Chondrocyte (in vitro differentiated cells): Measurements from ENCODE around the gene OSTM1. TPM values are rescaled to one million over a fixed set of nuclear protein-coding genes. Genes with fewer than 3 reads are reported as not detected.

Experiments used
- DNase-seq: peaks from one replicate; pipeline ENCODE4 v3.0.0; 2021; ENCODE audit warnings: mixed read lengths, low spot score
- H3K27ac Mint-ChIP-seq: one replicate; pipeline ENCODE4 v1.8.0; 2021; ENCODE audit warnings: mild to moderate bottlenecking, moderate library complexity, mixed read lengths; ENCODE audit not compliant: unreplicated experiment
- H3K27me3 Mint-ChIP-seq: 2 replicates; pipeline ENCODE4 v1.8.0; 2021; ENCODE audit warnings: low read depth, mixed read lengths
- H3K36me3 Mint-ChIP-seq: 2 replicates; pipeline ENCODE4 v1.8.0; 2021; ENCODE audit warnings: low read depth, mixed read lengths
- H3K4me1 Mint-ChIP-seq: 2 replicates; pipeline ENCODE4 v1.8.0; 2021; ENCODE audit warnings: low read depth, mild to moderate bottlenecking, mixed read lengths
- H3K4me3 Mint-ChIP-seq: one replicate; pipeline ENCODE4 v1.8.0; 2021; ENCODE audit warnings: mild to moderate bottlenecking, moderate library complexity, mixed read lengths; ENCODE audit not compliant: unreplicated experiment
- H3K9me3 Mint-ChIP-seq: 2 replicates; pipeline ENCODE4 v1.8.0; 2021; ENCODE audit warnings: low read depth, mixed read lengths
- total RNA-seq: library from RNA; stranded (reverse); gene quantifications from 3 replicates; pipeline ENCODE4 v1.2.1, GENCODE V29; 2021
- TF ChIP-seq, protein P1 (sequence below): fragments of 200-600 bp; sonication (generic); IDR thresholded peaks from 2 replicates; pipeline ENCODE4 v1.5.0; 2021; ENCODE audit warnings: antibody characterized with exemption, mild to moderate bottlenecking, moderate library complexity

Gene OSTM1
- total RNA-seq, 1 donor from 2014 or later, result 76.8 TPM

DNA sequence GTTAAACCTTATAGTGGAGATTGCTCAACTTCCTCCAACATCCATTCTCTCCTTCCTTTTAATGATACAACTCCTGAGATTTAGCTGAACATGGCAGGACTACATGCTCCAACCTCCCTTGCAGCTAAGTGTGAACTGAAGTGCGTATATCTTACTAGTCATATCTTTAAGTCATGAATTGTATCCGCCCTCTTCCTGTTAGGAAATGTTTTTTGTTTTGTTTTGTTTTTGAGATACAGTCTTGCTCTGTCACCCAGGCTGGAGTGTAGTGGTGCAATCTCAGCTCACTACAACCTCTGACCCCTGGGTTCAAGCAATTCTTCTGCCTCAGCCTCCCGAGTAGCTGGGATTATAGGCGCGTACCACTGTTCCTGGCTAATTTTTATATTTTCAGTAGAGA lies 8.8 kb upstream of the OSTM1 start:
- no peak overlapping the region for H3K27ac Mint-ChIP-seq
- peaks cover 18% of the 10 kb centered on the region for H3K4me1 Mint-ChIP-seq
- DNase-seq, result no peak
- TF ChIP-seq, protein P1, sequence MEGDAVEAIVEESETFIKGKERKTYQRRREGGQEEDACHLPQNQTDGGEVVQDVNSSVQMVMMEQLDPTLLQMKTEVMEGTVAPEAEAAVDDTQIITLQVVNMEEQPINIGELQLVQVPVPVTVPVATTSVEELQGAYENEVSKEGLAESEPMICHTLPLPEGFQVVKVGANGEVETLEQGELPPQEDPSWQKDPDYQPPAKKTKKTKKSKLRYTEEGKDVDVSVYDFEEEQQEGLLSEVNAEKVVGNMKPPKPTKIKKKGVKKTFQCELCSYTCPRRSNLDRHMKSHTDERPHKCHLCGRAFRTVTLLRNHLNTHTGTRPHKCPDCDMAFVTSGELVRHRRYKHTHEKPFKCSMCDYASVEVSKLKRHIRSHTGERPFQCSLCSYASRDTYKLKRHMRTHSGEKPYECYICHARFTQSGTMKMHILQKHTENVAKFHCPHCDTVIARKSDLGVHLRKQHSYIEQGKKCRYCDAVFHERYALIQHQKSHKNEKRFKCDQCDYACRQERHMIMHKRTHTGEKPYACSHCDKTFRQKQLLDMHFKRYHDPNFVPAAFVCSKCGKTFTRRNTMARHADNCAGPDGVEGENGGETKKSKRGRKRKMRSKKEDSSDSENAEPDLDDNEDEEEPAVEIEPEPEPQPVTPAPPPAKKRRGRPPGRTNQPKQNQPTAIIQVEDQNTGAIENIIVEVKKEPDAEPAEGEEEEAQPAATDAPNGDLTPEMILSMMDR, result no peak
- no peaks in the 10 kb centered on the region for H3K9me3 Mint-ChIP-seq
- H3K36me3 Mint-ChIP-seq, result no peaks in the 10 kb centered on the region
- H3K27me3 Mint-ChIP-seq, result no peaks in the 10 kb centered on the region
- H3K4me3 Mint-ChIP-seq, result no peak overlapping the region

DNA sequence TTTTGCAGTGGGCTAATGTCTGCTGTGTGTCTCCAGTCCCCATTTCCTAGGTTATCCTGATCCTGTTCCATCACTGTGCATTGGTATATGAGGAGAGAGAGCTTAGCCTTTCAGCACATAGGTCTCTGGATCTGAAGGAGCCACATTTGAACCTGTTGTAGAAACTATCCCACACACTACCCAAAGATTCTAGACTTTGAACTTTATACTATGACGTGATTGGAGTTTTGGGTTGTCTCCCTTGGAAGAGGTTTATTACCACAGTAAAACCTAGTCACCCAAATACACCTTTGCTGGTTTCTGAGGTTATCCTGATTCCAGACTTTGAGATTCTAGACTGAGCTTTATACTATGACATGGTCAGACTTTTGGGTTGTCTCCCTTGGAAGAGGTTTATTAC lies 8.0 kb upstream of the OSTM1 start:
- Mint-ChIP-seq H3K36me3 (no peaks in the 10 kb centered on the region), H3K4me1 (peaks cover 18% of the 10 kb centered on the region), H3K4me3 (no peak overlapping the region), H3K9me3 (no peaks in the 10 kb centered on the region), H3K27ac (no peak overlapping the region), H3K27me3 (no peaks in the 10 kb centered on the region)
- TF ChIP-seq, protein P1, result no peak
- DNase-seq, result no peak

DNA sequence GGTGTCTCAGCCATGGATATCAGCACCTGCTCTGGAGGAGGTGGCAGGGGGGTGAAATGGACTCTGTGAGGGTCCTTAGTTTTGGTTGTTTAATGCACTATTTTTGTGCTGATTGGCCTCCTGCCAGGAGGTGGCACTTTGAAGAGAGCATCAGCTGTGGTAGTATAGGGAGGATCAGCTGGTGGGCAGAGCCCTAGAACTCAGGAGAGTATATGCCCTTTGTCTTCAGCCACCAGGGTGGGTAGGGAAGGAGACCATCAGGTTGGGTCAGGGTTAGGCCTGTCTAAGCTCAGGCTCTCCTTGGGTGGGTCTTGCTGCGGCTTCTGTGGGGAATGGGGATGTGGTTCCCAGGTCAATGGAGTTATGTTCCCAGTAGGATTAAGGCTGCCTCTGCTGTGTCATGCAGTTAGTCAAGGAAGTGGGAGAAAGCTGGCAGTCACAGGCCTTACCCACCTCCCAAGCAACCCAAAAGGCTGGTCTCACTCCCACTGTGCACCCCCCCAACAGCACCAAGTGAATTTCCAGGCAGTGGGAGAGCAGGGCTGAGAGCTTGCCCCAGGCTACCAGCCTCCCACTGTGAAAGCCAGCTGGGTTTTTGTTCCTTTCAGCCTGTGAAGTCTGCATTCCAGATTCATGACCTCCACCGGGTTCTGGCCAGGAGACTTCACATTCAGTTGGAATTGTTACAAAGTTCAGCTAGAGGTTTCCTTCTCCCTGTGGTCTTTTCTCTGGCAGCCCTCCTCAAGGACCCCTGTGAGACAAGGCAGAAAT lies 5.7 kb upstream of the OSTM1 start:
- Mint-ChIP-seq H3K27ac (peak overlapping the region; percentile 89), H3K9me3 (no peaks in the 10 kb centered on the region), H3K36me3 (no peaks in the 10 kb centered on the region), H3K27me3 (no peaks in the 10 kb centered on the region), H3K4me3 (no peak overlapping the region), H3K4me1 (peaks cover 22% of the 10 kb centered on the region)
- DNase-seq, result no peak
- TF ChIP-seq, protein P1, result no peak

DNA sequence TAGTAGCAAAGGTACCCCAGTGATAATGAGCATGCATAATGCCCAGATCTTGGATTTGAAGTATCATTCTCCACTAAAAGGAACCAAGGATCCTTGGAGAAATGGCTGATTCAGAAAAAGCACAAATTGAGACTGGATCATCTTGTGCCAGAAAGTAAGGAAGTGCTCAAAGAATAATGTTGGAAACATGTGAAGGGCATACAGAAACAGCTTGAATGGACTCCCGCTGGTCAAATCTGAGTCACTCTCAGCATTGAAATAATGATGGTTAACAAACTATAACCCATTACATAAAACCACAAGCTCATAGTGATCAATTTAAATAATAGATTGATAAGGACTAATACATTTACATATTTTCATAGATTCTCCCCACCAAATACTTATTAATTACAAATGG lies 3.6 kb upstream of the OSTM1 start:
- Mint-ChIP-seq H3K9me3 (no peaks in the 10 kb centered on the region), H3K27me3 (no peaks in the 10 kb centered on the region), H3K36me3 (no peaks in the 10 kb centered on the region), H3K4me1 (peaks cover 36% of the 10 kb centered on the region), H3K4me3 (no peak overlapping the region), H3K27ac (no peak overlapping the region)
- DNase-seq, result no peak
- TF ChIP-seq, protein P1, result no peak

DNA sequence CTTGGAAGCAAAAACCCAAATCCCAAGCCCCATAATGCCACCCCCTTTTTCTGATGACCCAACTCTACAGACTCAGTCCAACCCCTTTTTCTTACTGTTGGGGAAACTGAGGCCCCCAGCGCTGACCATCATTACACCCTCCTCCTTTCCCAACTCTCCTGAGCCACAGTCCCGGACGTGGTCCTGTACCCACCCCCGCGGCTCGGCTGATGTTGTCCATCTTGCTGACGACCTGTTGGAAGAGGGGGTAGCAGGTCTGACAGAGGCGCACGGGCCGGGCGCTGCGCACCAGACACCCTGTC lies 533 bp downstream of the OSTM1 start:
- TF ChIP-seq, protein P1, result no peak
- Mint-ChIP-seq H3K36me3 (peaks cover 2% of the 10 kb centered on the region), H3K27me3 (no peaks in the 10 kb centered on the region), H3K27ac (peak overlapping the region; percentile 51), H3K9me3 (no peaks in the 10 kb centered on the region), H3K4me3 (peak overlapping the region; percentile 83), H3K4me1 (peaks cover 24% of the 10 kb centered on the region)
- no peak for DNase-seq
